Measurements from ENCODE around the gene ZNF738. TPM values are rescaled to one million over a fixed set of nuclear protein-coding genes. Genes with fewer than 3 reads are reported as not detected.
A peak's percentile ranks its signal among the peaks of the same experiment; 100 is the strongest.

ZNF738 gene
- total RNA-seq, 2 experiments from 2014 or later: 17.7 to 18.9 TPM

DNA sequence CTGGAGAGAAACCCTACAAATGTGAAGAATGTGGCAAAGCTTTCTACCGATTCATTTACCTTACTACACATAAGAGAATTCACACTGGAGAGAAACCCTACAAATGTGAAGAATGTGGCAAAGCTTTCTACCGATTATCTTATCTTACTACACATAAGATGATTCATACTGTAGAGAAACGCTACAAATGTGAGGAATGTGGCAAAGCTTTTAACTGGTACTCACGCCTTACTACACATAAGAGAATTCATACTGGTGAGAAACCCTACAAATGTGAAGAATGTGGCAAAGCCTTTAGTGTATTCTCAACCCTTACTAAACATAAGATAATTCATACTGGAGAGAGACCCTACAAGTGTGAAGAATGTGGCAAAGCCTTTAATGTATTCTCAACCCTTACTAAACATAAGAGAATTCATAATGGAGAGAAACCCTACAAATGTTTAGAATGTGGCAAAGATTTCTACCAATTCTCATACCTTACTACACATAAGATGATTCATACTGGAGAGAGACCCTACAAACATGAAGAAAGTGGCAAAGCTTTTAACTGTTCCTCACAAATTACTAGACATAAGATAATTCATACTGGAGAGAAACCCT is 25.3 kb downstream of the ZNF738 start:
- H3K27me3 Mint-ChIP-seq: no peaks in the 10 kb centered on the region
- no peaks in the 10 kb centered on the region for H3K4me1 Mint-ChIP-seq (ENCODE audit: low read depth)
- H3K4me3 Mint-ChIP-seq: no peak overlapping the region
- intact Hi-C loops (cut with micrococcal nuclease): no loop called here
- no peak for ATAC-seq
- CTCF ChIA-PET: no interaction called here
- TF ChIP-seq, protein P1, sequence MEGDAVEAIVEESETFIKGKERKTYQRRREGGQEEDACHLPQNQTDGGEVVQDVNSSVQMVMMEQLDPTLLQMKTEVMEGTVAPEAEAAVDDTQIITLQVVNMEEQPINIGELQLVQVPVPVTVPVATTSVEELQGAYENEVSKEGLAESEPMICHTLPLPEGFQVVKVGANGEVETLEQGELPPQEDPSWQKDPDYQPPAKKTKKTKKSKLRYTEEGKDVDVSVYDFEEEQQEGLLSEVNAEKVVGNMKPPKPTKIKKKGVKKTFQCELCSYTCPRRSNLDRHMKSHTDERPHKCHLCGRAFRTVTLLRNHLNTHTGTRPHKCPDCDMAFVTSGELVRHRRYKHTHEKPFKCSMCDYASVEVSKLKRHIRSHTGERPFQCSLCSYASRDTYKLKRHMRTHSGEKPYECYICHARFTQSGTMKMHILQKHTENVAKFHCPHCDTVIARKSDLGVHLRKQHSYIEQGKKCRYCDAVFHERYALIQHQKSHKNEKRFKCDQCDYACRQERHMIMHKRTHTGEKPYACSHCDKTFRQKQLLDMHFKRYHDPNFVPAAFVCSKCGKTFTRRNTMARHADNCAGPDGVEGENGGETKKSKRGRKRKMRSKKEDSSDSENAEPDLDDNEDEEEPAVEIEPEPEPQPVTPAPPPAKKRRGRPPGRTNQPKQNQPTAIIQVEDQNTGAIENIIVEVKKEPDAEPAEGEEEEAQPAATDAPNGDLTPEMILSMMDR (IDR thresholded peaks at IDR 0.05): no peak
- peaks cover 61% of the 10 kb centered on the region for H3K36me3 Mint-ChIP-seq (ENCODE audit: low read depth)
- POLR2A ChIA-PET: interaction anchor here (0.9 kb wide), 1 partner anchor 27 kb away, joined by 4 read pairs; no protein-coding TSS in a partner anchor
- H3K27ac Mint-ChIP-seq: no peak overlapping the region
- peaks cover 64% of the 10 kb centered on the region for H3K9me3 Mint-ChIP-seq
- no peak for DNase-seq

DNA sequence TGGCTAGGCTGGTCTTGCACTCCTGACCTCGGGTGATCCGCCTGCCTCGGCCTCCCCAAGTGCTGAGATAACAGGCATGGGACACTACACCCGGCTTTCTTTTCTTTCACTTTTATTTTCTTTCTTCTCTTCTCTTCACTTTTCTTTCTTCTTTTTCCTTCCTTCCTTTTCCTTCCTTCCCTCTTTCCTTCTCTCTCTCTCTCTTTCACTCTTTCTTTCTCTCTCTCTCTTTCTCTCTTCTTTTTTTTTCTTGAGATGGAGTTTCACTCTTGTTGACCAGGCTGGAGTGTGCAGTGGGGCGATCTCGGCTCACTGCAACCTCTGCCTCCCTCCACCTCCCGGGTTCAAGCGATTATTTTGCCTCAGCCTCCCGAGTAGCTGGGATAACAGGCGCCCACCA is 37.3 kb downstream of the ZNF738 start:
- ChIA-PET POLR2A (interaction anchor here (0.9 to 1.3 kb wide), 4 partner anchors 11 to 82 kb away, joined by 3 to 4 read pairs (median 4); partner anchors contain the start of gene ZNF708), CTCF (interaction anchor here (1.4 kb wide), 1 partner anchor 29 kb away, joined by 3 read pairs; no protein-coding TSS in a partner anchor)
- Mint-ChIP-seq H3K27me3 (no peaks in the 10 kb centered on the region), H3K4me3 (no peak overlapping the region), H3K36me3 (ENCODE audit: low read depth) (peaks cover 33% of the 10 kb centered on the region), H3K27ac (peak overlapping the region; percentile 59), H3K9me3 (peaks cover 11% of the 10 kb centered on the region), H3K4me1 (ENCODE audit: low read depth) (peaks cover 26% of the 10 kb centered on the region)
- no peak for ATAC-seq
- TF ChIP-seq, protein P1 (IDR thresholded peaks at IDR 0.05): no peak
- intact Hi-C loops (cut with micrococcal nuclease): no loop called here
- no peak for DNase-seq

DNA sequence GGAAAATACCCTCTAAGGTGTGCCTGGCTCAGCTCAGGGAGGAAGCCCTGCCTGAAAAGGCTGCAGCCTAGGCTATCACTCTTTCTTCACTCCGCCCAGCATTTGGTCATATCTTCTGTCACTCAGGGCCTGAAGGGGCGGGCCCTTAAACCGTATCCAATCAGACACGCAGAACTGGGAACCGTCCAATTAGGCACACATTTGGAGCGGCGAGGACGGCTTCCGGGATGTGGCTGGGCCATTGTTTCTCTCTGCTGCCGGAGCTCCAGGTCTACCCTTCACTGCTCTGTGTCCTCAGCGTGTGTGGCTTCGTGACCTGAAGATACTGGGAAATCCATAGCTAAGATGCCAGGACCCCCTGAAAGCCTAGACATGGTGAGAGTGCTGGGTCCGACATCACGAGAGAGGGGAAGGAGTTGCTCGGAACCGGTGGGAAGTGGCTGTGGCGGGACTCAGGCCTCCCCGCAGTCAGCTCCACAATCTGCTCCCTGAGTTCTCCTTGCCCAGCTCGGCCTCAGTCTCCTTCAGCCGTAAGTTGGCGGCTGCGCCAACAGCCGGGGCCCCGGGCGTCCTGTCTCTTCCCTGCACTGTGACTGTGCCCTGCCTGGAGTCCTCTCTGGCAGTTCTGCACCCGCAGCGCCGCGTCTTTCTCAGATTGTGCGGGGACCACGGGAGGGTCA is 38.2 kb downstream of the ZNF738 start, which contains the start of gene ZNF493:
TSS of gene ZNF493 (plus strand) at position 241 of the 680 bp plus-strand sequence. CDS start at position 346, 105 bp downstream.
- Mint-ChIP-seq H3K27ac (peak within 1 kb of the TSS; percentile 96), H3K9me3 (peaks cover 9% of the 10 kb centered on the region), H3K4me3 (peak within 1 kb of the TSS; percentile 98), H3K36me3 (ENCODE audit: low read depth) (peaks cover 34% of the 10 kb centered on the region), H3K27me3 (no peaks in the 10 kb centered on the region), H3K4me1 (ENCODE audit: low read depth) (peaks cover 26% of the 10 kb centered on the region)
- intact Hi-C loops (cut with micrococcal nuclease): no loop called here
- ATAC-seq (peak; percentile 100), DNase-seq (peak; percentile 97)
- CTCF ChIA-PET: interaction anchor here (0.9 to 1.4 kb wide), 3 partner anchors 28 to 300 kb away, joined by 3 to 5 read pairs (median 3); partner anchors contain the start of gene ZNF708
- TF ChIP-seq, protein P1 (IDR thresholded peaks at IDR 0.05): no peak
- POLR2A ChIA-PET: interaction anchor here (0.6 to 1.6 kb wide), 9 partner anchors 10 to 83 kb away, joined by 3 to 7 read pairs (median 4); partner anchors contain the start of genes ZNF708 and ZNF738

DNA sequence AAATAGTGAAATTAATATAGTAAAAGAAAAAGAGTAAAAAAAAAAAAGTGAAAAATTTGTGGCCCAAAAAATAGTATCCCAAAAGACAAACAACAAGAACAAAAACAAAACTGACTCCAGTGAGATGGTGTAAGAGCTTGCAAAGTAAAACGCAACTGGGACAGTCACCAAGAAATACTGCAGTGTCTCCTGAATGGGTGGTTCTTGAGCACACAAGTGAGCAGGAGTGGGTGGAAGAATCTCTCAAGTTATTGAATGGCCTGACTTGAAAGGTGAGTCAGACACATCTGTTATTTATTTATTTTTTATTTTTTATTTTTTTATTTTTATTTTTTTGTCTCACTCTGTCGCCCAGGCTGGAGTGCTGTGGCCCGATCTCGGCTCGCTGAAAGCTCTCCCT is 40.1 kb downstream of the ZNF738 start:
- intact Hi-C loops (cut with micrococcal nuclease): no loop called here
- H3K4me3 Mint-ChIP-seq: no peak overlapping the region

More for the DNA sequence above, 40.1 kb downstream of the ZNF738 start:
- H3K27ac Mint-ChIP-seq: no peak overlapping the region
- peaks cover 37% of the 10 kb centered on the region for H3K4me1 Mint-ChIP-seq (ENCODE audit: low read depth)
- H3K36me3 Mint-ChIP-seq (ENCODE audit: low read depth): peaks cover 51% of the 10 kb centered on the region
- ChIA-PET CTCF (no interaction called here), POLR2A (interaction anchor here (1.3 kb wide), 1 partner anchor 9 kb away, joined by 3 read pairs; no protein-coding TSS in a partner anchor)
- no peaks in the 10 kb centered on the region for H3K27me3 Mint-ChIP-seq
- ATAC-seq (no peak), DNase-seq (no peak)
- TF ChIP-seq, protein P1 (IDR thresholded peaks at IDR 0.05): no peak
- H3K9me3 Mint-ChIP-seq: peaks cover 12% of the 10 kb centered on the region

Measured in activated CD8-positive, alpha-beta T cell treated with anti-CD3 and anti-CD28 coated beads for 36 hours (primary cell).